IMR-90 (cell line): ENCODE measurements around the gene SDHB. TPM values are rescaled to one million over a fixed set of nuclear protein-coding genes. Genes with fewer than 3 reads are reported as not detected.

Source experiments
- ATAC-seq: fragments of 200-7000 bp; cut with Tn5 transposase; 2 replicates; pipeline ENCODE4 v1.9.1; 2020; ENCODE audit warnings: low read depth, mild to moderate bottlenecking, moderate library complexity
- BruUV-seq: library from RNA; stranded (reverse); fragments of 400-500 nt; replicated peaks from 2 replicates; lab custom pipeline; 2021; lab: Mats Ljungman, UMichigan
- CTCF ChIA-PET: fragments of 300-600 bp; formaldehyde crosslinking; extraction: SDS; loops from one replicate; lab custom pipeline; 2021; ENCODE audit warnings: antibody characterized with exemption; lab: Yijun Ruan, JAX
- POLR2A ChIA-PET: fragments of 300-600 bp; sonication (Branson Sonifier 250); formaldehyde crosslinking; loops from one replicate; lab custom pipeline; 2022; ENCODE audit warnings: antibody characterized with exemption; ENCODE audit not compliant: unreplicated experiment; lab: Charles Lee
- DNase-seq: peaks from one replicate; pipeline ENCODE4 v3.0.0; 2013
- H2AFZ ChIP-seq: replicated peaks from 2 replicates; pipeline ENCODE3; 2013; ENCODE audit warnings: low read length, mild to moderate bottlenecking; ENCODE audit not compliant: poor library complexity
- H2AK5ac ChIP-seq: 2 replicates; pipeline ENCODE4 v1.6.1; 2013; ENCODE audit warnings: low read depth, low read length, inconsistent platforms
- H2AK9ac ChIP-seq: replicated peaks from 2 replicates; pipeline ENCODE3; 2013; ENCODE audit warnings: mild to moderate bottlenecking, low read depth, low read length, moderate library complexity; ENCODE audit not compliant: poor library complexity
- H2BK120ac ChIP-seq: 2 replicates; pipeline ENCODE4 v1.6.1; 2013; ENCODE audit warnings: low read depth, low read length, inconsistent platforms
- H2BK15ac ChIP-seq: 3 replicates; pipeline ENCODE4 v1.6.1; 2013; ENCODE audit warnings: low read depth, low read length, inconsistent platforms
- H2BK20ac ChIP-seq: 2 replicates; pipeline ENCODE4 v1.6.1; 2013; ENCODE audit warnings: low read depth, mild to moderate bottlenecking, inconsistent platforms, low read length, moderate library complexity
- H2BK5ac ChIP-seq: 2 replicates; pipeline ENCODE4 v1.6.1; 2013; ENCODE audit warnings: mild to moderate bottlenecking, low read depth, low read length, inconsistent platforms; ENCODE audit not compliant: poor library complexity, severe bottlenecking
- H3K14ac ChIP-seq: replicated peaks from 2 replicates; pipeline ENCODE4 v1.6.1; 2013; ENCODE audit warnings: low read depth, low read length, inconsistent platforms
- H3K18ac ChIP-seq: 2 replicates; pipeline ENCODE4 v1.6.1; 2013; ENCODE audit warnings: low read depth, low read length, control low read depth
- H3K23ac ChIP-seq: 2 replicates; pipeline ENCODE4 v1.6.1; 2013; ENCODE audit warnings: low read depth, low read length, inconsistent platforms
- H3K27ac ChIP-seq: 2 replicates; pipeline ENCODE4 v1.5.1; 2013; ENCODE audit warnings: mild to moderate bottlenecking, control low read depth, low read length; ENCODE audit not compliant: insufficient read depth
- H3K27me3 ChIP-seq: 2 replicates; pipeline ENCODE4 v1.6.1; 2013; ENCODE audit warnings: low read length; ENCODE audit not compliant: control insufficient read depth, insufficient read depth
- H3K36me3 ChIP-seq: 2 replicates; pipeline ENCODE4 v1.6.1; 2013; ENCODE audit warnings: low read length, mixed read lengths; ENCODE audit not compliant: control insufficient read depth, insufficient read depth
- H3K4ac ChIP-seq: 2 replicates; pipeline ENCODE4 v1.6.1; 2013; ENCODE audit warnings: low read depth, low read length, inconsistent platforms
- H3K4me1 ChIP-seq: 2 replicates; pipeline ENCODE4 v1.6.1; 2013; ENCODE audit warnings: low read length, mixed read lengths; ENCODE audit not compliant: control insufficient read depth, insufficient read depth
- H3K4me2 ChIP-seq: 2 replicates; pipeline ENCODE4 v1.6.1; 2013; ENCODE audit warnings: low read depth, mild to moderate bottlenecking, control low read depth, low read length, moderate library complexity
- H3K4me3 ChIP-seq: 2 replicates; pipeline ENCODE4 v1.5.1; 2013; ENCODE audit warnings: low read depth, mild to moderate bottlenecking, control low read depth, low read length, moderate library complexity; ENCODE audit not compliant: insufficient read depth
- H3K56ac ChIP-seq: 2 replicates; pipeline ENCODE4 v1.6.1; 2013; ENCODE audit warnings: low read length, inconsistent platforms; ENCODE audit not compliant: insufficient read depth; ENCODE audit errors: extremely low read depth
- H3K79me1 ChIP-seq, 2 experiments: 2 replicates each; pipeline ENCODE4 v1.6.1; 2013; ENCODE audit warnings: low read length in 2 of 2, inconsistent platforms in 1 of 2, low read depth in 1 of 2
- H3K9ac ChIP-seq: 2 replicates; pipeline ENCODE4 v1.6.1; 2013; ENCODE audit warnings: low read depth, low read length, control low read depth
- H3K9me1 ChIP-seq: 2 replicates; pipeline ENCODE4 v1.6.1; 2013; ENCODE audit warnings: low read length, inconsistent platforms; ENCODE audit not compliant: insufficient read depth
- H3K9me3 ChIP-seq: 2 replicates; pipeline ENCODE4 v1.6.1; 2013; ENCODE audit warnings: low read length; ENCODE audit not compliant: control insufficient read depth, insufficient read depth
- H4K20me1 ChIP-seq: 2 replicates; pipeline ENCODE4 v1.6.1; 2013; ENCODE audit warnings: low read length, inconsistent platforms; ENCODE audit not compliant: insufficient read depth
- H4K5ac ChIP-seq: 2 replicates; pipeline ENCODE4 v1.6.1; 2013; ENCODE audit warnings: mild to moderate bottlenecking, low read depth, low read length, control low read depth
- H4K8ac ChIP-seq, 2 experiments: 2 replicates each; pipeline ENCODE4 v1.6.1; 2013; ENCODE audit warnings: low read depth in 2 of 2, low read length in 2 of 2, control low read depth in 1 of 2, inconsistent platforms in 1 of 2
- H4K91ac ChIP-seq: 2 replicates; pipeline ENCODE4 v1.6.1; 2013; ENCODE audit warnings: low read depth, low read length, inconsistent platforms; ENCODE audit not compliant: insufficient read depth
- CEBPB ChIP-seq: IDR thresholded peaks from 2 replicates; pipeline ENCODE4 v1.6.1; 2012; ENCODE audit warnings: low read depth, low read length, improper control_type of control experiment
- CHD1 ChIP-seq: IDR thresholded peaks from 2 replicates; pipeline ENCODE4 v1.6.1; 2012; ENCODE audit warnings: low read depth, low read length, improper control_type of control experiment
- POLR2A ChIP-seq: IDR thresholded peaks from 2 replicates; pipeline ENCODE4 v1.6.1; 2012; ENCODE audit warnings: mild to moderate bottlenecking, low read depth, low read length
- RAD21 ChIP-seq: IDR thresholded peaks from 2 replicates; pipeline ENCODE4 v1.6.1; 2012; ENCODE audit warnings: low read length, improper control_type of control experiment
- WGBS, 2 experiments: methylation state at CpG; one replicate each; pipeline versions ENCODE4 v1.1.5 to v1.1.7; 2013; ENCODE audit warnings: missing lambda C conversion rate in 2 of 2; ENCODE audit not compliant: insufficient read length in 1 of 2; ENCODE audit errors: extremely low coverage in 2 of 2; 5-methylcytosine and 5-hydroxymethylcytosine counted together
- dilution Hi-C: fragments of 300-500 bp; cut with HindIII; formaldehyde crosslinking; loops from one replicate; pipeline ENCODE4 v1.14.3; 2018; ENCODE audit warnings: low sequenced_read_pairs; ENCODE audit not compliant: unreplicated experiment
- in situ Hi-C: fragments of 300-500 bp; cut with MboI; formaldehyde crosslinking; loops from 3 replicates; pipeline ENCODE4 v1.14.3; 2019; ENCODE audit warnings: low sequenced_read_pairs, inconsistent platforms, mixed read lengths
- intact Hi-C: fragments of 100-400 bp; cut with micrococcal nuclease; formaldehyde crosslinking; loops from 2 replicates; pipeline ENCODE4 v1.10.0; 2022
- polyA plus RNA-seq, 3 experiments: library from polyadenylated mRNA; depleted of rRNA; stranded (reverse); fragments of >200 nt; gene quantifications; 2 replicates each; pipeline ENCODE4 v1.2.3, GENCODE V29; 2012; ENCODE audit warnings: low replicate concordance in 1 of 3
- total RNA-seq: library from RNA; depleted of rRNA; stranded (reverse); fragments of >200 nt; gene quantifications from 2 replicates; pipeline ENCODE4 v1.2.3, GENCODE V29; 2012

The SDHB gene
- total and polyA plus RNA-seq, 2 of the 4 experiments (the other 2 are of a cell fraction): 122 to 206 TPM

- WGBS, 2 experiments: 17% methylated on average over 1 of the region's 1 CpG; no CpG with 5 or more reads in 1 of the 2 experiments
- BruUV-seq: no TSS peak
- no peak for TF ChIP-seq CEBPB
- no peak for TF ChIP-seq RAD21
- TF ChIP-seq CHD1: no peak
- TF ChIP-seq POLR2A: no peak
- dilution Hi-C loops (no loop called here), intact Hi-C loops (no loop called here), in situ Hi-C loops (no loop called here)
- peaks cover 45% of the 10 kb centered on the region for H3K36me3 ChIP-seq
- no peak overlapping the region for H2AK5ac ChIP-seq
- H2AFZ ChIP-seq: no peak overlapping the region
- DNase-seq (no peak), ATAC-seq (no peak)
- no peak overlapping the region for H3K56ac ChIP-seq
- ChIA-PET POLR2A (no interaction called here), CTCF (no interaction called here)
- no peak overlapping the region for H3K9ac ChIP-seq
- H3K27ac ChIP-seq: no peak overlapping the region
- H3K9me1 ChIP-seq: no peaks in the 10 kb centered on the region; the same call in 1 of the 2 replicates
- H4K5ac ChIP-seq: no peak overlapping the region
- H3K18ac ChIP-seq: no peak overlapping the region
- H3K4me3 ChIP-seq: no peak overlapping the region
- H4K8ac ChIP-seq: no peak overlapping the region
- no peak overlapping the region for H3K14ac ChIP-seq
- H2AK9ac ChIP-seq: no peak overlapping the region
- no peak overlapping the region for H3K23ac ChIP-seq
- no peak overlapping the region for H2BK5ac ChIP-seq
- H4K91ac ChIP-seq: no peak overlapping the region
- peaks cover 3% of the 10 kb centered on the region; the same call in 1 of the 2 replicates for H3K4me1 ChIP-seq
- H3K4me2 ChIP-seq: no peak overlapping the region
- no peak overlapping the region for H2BK120ac ChIP-seq
- H4K20me1 ChIP-seq: no peaks in the 10 kb centered on the region
- no peaks in the 10 kb centered on the region for H3K27me3 ChIP-seq
- no peak overlapping the region for H3K4ac ChIP-seq
- no peaks in the 10 kb centered on the region for H3K9me3 ChIP-seq
- no peak overlapping the region for H2BK20ac ChIP-seq
- H2BK15ac ChIP-seq: no peak overlapping the region
- H3K79me1 ChIP-seq: no peaks in the 10 kb centered on the region
Observed at GRCh38 chr1:17018849-17019248, 35.0 kb downstream of the SDHB start.
